GM23338 (cell line): Measurements from ENCODE around the gene CDKAL1. TPM values are rescaled to one million over a fixed set of nuclear protein-coding genes. Genes with fewer than 3 reads are reported as not detected.
"Not testable (repeated sequence)": the region's sequence is repeated elsewhere in the genome, so short reads cannot be mapped to it uniquely, and the experiment has no call there.

Experiments
- ATAC-seq: fragments of 200-7000 bp; cut with Tn5 transposase; 3 replicates; pipeline ENCODE4 v1.9.1; 2020
- DNase-seq: peaks from one replicate; pipeline ENCODE4 v3.0.0-alpha.2; 2015; ENCODE audit warnings: low spot score
- H2AFZ ChIP-seq: fragments of 200-600 bp; sonication (generic); 2 replicates; pipeline ENCODE4 v1.8.0; 2016; ENCODE audit warnings: antibody characterized with exemption, mild to moderate bottlenecking, moderate library complexity
- H3F3A ChIP-seq: fragments of 200-600 bp; sonication (generic); replicated peaks from 2 replicates; pipeline ENCODE4 v1.8.0; 2017; ENCODE audit warnings: antibody characterized with exemption, mixed run types, low read depth
- H3K27ac ChIP-seq: fragments of 200-600 bp; sonication (generic); 2 replicates; pipeline ENCODE4 v1.6.1; 2016; ENCODE audit warnings: low read depth
- H3K27me3 ChIP-seq: fragments of 200-600 bp; sonication (generic); 2 replicates; pipeline ENCODE4 v1.8.0; 2016; ENCODE audit warnings: mild to moderate bottlenecking, mixed run types, moderate library complexity; ENCODE audit not compliant: insufficient read depth
- H3K36me3 ChIP-seq: fragments of 200-600 bp; sonication (generic); 2 replicates; pipeline ENCODE4 v1.8.0; 2016; ENCODE audit warnings: mild to moderate bottlenecking; ENCODE audit not compliant: insufficient read depth
- H3K4me1 ChIP-seq: fragments of 200-600 bp; sonication (generic); 2 replicates; pipeline ENCODE4 v1.8.0; 2016; ENCODE audit warnings: mild to moderate bottlenecking, moderate library complexity; ENCODE audit not compliant: insufficient read depth
- H3K4me2 ChIP-seq: fragments of 200-600 bp; sonication (generic); 2 replicates; pipeline ENCODE4 v1.7.1; 2017; ENCODE audit warnings: mixed run types
- H3K4me3 ChIP-seq: fragments of 200-600 bp; sonication (generic); 2 replicates; pipeline ENCODE4 v1.6.1; 2016; ENCODE audit warnings: mixed run types
- H3K79me2 ChIP-seq: fragments of 200-600 bp; sonication (generic); replicated peaks from 2 replicates; pipeline ENCODE4 v1.8.0; 2017; ENCODE audit warnings: mild to moderate bottlenecking; ENCODE audit not compliant: insufficient read depth
- H3K9me2 ChIP-seq: fragments of 200-600 bp; sonication (generic); 2 replicates; pipeline ENCODE4 v1.8.0; 2017; ENCODE audit not compliant: insufficient read depth
- H4K20me1 ChIP-seq: fragments of 200-600 bp; sonication (generic); replicated peaks from 2 replicates; pipeline ENCODE4 v1.8.0; 2017; ENCODE audit warnings: mild to moderate bottlenecking; ENCODE audit not compliant: insufficient read depth
- H3K27ac Mint-ChIP-seq: 2 replicates; pipeline ENCODE4 v1.8.0; 2020; ENCODE audit warnings: inconsistent platforms, mild to moderate bottlenecking, moderate library complexity, mixed read lengths
- H3K27me3 Mint-ChIP-seq: 3 replicates; pipeline ENCODE4 v1.8.0; 2022; ENCODE audit warnings: low read depth, mild to moderate bottlenecking, moderate library complexity, mixed read lengths, inconsistent platforms; ENCODE audit not compliant: insufficient read depth, poor library complexity
- H3K36me3 Mint-ChIP-seq: 3 replicates; pipeline ENCODE4 v1.8.0; 2021; ENCODE audit warnings: low read depth, mild to moderate bottlenecking, inconsistent platforms, moderate library complexity, mixed read lengths
- H3K4me1 Mint-ChIP-seq: 3 replicates; pipeline ENCODE4 v1.8.0; 2020; ENCODE audit warnings: mild to moderate bottlenecking, inconsistent platforms, mixed read lengths
- H3K4me3 Mint-ChIP-seq: 3 replicates; pipeline ENCODE4 v1.8.0; 2021; ENCODE audit warnings: moderate library complexity, mild to moderate bottlenecking, inconsistent platforms, mixed read lengths
- H3K9me3 Mint-ChIP-seq: 3 replicates; pipeline ENCODE4 v1.8.0; 2020; ENCODE audit warnings: moderate library complexity, mild to moderate bottlenecking, inconsistent platforms, mixed read lengths
- EZH2phosphoT487 ChIP-seq: fragments of 200-600 bp; sonication (generic); IDR thresholded peaks from one replicate; pipeline ENCODE4 v1.8.1; 2018; ENCODE audit warnings: antibody characterized with exemption; ENCODE audit not compliant: unreplicated experiment
- ZNF114 ChIP-seq: fragments of 250-450 bp; sonication (Bioruptor Pico); IDR thresholded peaks from 2 replicates; pipeline ENCODE4 v1.5.0; 2020; ENCODE audit warnings: mild to moderate bottlenecking, moderate library complexity
- polyA plus RNA-seq: library from polyadenylated mRNA; unstranded; fragments of >200 nt; fragmentation: Nextera tagmentation; extraction: Ambion mirVana; gene quantifications from 2 replicates; pipeline ENCODE4 v1.2.1, GENCODE V29; 2016
- total RNA-seq: library from RNA; depleted of rRNA; stranded (reverse); fragments of >200 nt; shearing (Covaris generic); gene quantifications from 2 replicates; pipeline ENCODE4 v1.2.3, GENCODE V29; 2014
- TF ChIP-seq, protein P1 (sequence below): fragments of 250-450 bp; sonication (Bioruptor Pico); IDR thresholded peaks from 2 replicates; pipeline ENCODE4 v1.5.0; 2020; ENCODE audit warnings: mild to moderate bottlenecking, moderate library complexity

The CDKAL1 gene
- total and polyA plus RNA-seq, 2 experiments from 2014 or later = 17.8 to 35.0 TPM

DNA sequence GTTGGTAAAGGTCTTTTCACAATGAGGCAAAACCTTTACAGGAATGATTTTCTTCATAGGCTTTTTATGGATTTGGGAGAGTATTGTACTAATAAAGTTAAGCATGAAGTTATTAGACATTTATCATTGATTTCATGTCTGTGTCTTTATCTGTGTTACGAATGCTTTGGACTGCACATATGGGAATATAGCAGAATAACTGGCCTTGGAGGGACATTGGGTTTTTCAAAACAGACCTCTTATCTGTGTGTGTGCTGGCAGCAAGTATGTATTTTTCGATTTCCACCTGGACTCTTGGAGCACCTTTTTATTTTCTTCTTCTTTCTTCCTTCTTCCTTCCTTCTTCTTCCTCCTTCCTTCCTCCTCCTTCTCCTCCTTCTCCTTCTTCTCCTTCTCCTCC lies 74.6 kb downstream of the CDKAL1 start (continued):
- TF ChIP-seq, protein P1, sequence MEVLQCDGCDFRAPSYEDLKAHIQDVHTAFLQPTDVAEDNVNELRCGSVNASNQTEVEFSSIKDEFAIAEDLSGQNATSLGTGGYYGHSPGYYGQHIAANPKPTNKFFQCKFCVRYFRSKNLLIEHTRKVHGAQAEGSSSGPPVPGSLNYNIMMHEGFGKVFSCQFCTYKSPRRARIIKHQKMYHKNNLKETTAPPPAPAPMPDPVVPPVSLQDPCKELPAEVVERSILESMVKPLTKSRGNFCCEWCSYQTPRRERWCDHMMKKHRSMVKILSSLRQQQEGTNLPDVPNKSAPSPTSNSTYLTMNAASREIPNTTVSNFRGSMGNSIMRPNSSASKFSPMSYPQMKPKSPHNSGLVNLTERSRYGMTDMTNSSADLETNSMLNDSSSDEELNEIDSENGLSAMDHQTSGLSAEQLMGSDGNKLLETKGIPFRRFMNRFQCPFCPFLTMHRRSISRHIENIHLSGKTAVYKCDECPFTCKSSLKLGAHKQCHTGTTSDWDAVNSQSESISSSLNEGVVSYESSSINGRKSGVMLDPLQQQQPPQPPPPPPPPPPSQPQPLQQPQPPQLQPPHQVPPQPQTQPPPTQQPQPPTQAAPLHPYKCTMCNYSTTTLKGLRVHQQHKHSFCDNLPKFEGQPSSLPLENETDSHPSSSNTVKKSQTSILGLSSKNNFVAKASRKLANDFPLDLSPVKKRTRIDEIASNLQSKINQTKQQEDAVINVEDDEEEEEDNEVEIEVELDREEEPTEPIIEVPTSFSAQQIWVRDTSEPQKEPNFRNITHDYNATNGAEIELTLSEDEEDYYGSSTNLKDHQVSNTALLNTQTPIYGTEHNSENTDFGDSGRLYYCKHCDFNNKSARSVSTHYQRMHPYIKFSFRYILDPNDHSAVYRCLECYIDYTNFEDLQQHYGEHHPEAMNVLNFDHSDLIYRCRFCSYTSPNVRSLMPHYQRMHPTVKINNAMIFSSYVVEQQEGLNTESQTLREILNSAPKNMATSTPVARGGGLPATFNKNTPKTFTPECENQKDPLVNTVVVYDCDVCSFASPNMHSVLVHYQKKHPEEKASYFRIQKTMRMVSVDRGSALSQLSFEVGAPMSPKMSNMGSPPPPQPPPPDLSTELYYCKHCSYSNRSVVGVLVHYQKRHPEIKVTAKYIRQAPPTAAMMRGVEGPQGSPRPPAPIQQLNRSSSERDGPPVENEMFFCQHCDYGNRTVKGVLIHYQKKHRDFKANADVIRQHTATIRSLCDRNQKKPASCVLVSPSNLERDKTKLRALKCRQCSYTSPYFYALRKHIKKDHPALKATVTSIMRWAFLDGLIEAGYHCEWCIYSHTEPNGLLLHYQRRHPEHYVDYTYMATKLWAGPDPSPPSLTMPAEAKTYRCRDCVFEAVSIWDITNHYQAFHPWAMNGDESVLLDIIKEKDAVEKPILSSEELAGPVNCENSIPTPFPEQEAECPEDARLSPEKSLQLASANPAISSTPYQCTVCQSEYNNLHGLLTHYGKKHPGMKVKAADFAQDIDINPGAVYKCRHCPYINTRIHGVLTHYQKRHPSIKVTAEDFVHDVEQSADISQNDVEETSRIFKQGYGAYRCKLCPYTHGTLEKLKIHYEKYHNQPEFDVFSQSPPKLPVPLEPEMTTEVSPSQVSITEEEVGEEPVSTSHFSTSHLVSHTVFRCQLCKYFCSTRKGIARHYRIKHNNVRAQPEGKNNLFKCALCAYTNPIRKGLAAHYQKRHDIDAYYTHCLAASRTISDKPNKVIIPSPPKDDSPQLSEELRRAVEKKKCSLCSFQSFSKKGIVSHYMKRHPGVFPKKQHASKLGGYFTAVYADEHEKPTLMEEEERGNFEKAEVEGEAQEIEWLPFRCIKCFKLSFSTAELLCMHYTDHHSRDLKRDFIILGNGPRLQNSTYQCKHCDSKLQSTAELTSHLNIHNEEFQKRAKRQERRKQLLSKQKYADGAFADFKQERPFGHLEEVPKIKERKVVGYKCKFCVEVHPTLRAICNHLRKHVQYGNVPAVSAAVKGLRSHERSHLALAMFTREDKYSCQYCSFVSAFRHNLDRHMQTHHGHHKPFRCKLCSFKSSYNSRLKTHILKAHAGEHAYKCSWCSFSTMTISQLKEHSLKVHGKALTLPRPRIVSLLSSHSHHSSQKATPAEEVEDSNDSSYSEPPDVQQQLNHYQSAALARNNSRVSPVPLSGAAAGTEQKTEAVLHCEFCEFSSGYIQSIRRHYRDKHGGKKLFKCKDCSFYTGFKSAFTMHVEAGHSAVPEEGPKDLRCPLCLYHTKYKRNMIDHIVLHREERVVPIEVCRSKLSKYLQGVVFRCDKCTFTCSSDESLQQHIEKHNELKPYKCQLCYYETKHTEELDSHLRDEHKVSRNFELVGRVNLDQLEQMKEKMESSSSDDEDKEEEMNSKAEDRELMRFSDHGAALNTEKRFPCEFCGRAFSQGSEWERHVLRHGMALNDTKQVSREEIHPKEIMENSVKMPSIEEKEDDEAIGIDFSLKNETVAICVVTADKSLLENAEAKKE (CRISPR knock-in tag) = no peak
- TF ChIP-seq EZH2phosphoT487 (no peak), ZNF114 (no peak)

GRCh38 chr6:20609924-20610323 lies 75.7 kb downstream of the CDKAL1 start:
- not testable (repeated sequence) for H4K20me1 ChIP-seq, H3K4me3 ChIP-seq, H3K4me2 ChIP-seq, H3K4me3 Mint-ChIP-seq, H3K9me2 ChIP-seq, H3K4me1 ChIP-seq, H3K79me2 ChIP-seq, DNase-seq, H2AFZ ChIP-seq, H3K27ac ChIP-seq, H3K27ac Mint-ChIP-seq, H3K27me3 Mint-ChIP-seq, H3K27me3 ChIP-seq, H3F3A ChIP-seq, H3K36me3 ChIP-seq, ATAC-seq
- Mint-ChIP-seq H3K36me3 (peaks cover 12% of the 10 kb centered on the region), H3K4me1 (peaks cover 16% of the 10 kb centered on the region), H3K9me3 (peaks cover 11% of the 10 kb centered on the region; the same call in 1 of the 3 replicates)

DNA sequence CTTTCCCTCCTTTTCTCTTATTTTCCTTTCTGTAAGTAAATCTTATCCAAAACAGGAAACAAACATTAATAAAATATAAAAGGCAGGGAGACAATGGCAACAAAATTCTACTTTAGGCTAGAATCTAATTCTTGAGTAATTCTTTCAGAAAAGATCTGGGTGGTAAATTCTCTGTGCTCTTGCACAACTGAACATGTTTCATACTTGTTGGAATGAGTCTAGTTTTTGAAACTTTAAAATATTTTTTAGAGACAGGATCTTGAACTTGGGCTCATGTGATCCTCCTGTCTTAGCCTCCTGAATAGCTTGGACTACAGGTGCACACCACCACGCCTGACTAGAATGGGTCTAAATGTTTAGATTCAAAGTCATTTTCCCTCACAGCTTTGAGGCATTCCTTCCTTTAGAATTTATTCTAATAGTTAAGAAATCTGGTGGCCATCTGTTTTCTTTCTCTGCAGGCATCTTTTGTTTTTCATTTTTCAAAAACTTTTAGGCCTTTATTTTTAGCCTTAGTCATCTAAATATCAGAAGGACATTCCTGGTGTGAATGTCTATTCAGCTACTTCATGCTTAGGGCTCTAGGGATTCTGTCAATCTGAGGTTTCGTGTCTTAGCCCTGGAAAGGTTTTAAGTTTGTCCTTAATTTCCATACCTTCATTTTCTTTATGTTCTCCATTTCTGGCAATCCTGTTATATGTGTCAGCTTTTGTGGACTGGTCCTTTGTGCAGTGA lies 76.5 kb downstream of the CDKAL1 start:
- DNase-seq = no peak
- Histone ChIP-seq H3K27ac (no peak overlapping the region), H3K4me3 (no peak overlapping the region), H2AFZ (no peak overlapping the region), H3K4me1 (no peaks in the 10 kb centered on the region), H3K79me2 (peaks cover 7% of the 10 kb centered on the region; the same call in 1 of the 2 replicates), H3K9me2 (no peaks in the 10 kb centered on the region), H3K36me3 (no peaks in the 10 kb centered on the region), H3F3A (no peaks in the 10 kb centered on the region), H3K4me2 (no peak overlapping the region), H3K27me3 (no peaks in the 10 kb centered on the region), H4K20me1 (no peaks in the 10 kb centered on the region)
- Mint-ChIP-seq H3K36me3 (peaks cover 12% of the 10 kb centered on the region), H3K27ac (no peak overlapping the region), H3K9me3 (peaks cover 11% of the 10 kb centered on the region; the same call in 1 of the 3 replicates), H3K4me1 (peaks cover 8% of the 10 kb centered on the region; the same call in 2 of the 3 replicates), H3K4me3 (no peak overlapping the region), H3K27me3 (no peaks in the 10 kb centered on the region)
- ATAC-seq = no peak
- TF ChIP-seq, protein P1 (CRISPR knock-in tag) = no peak
